PFSK-1 (cell line): Measurements from ENCODE around the gene TULP1.

Experiments used
- FOXP2 ChIP-seq: optimal IDR thresholded peaks from 2 replicates; pipeline ENCODE3; 2011; ENCODE audit warnings: borderline replicate concordance, control low read depth, inconsistent platforms; ENCODE audit not compliant: insufficient read depth; ENCODE audit errors: extremely low read length, extremely low read depth
- POLR2AphosphoS5 ChIP-seq: IDR thresholded peaks from 2 replicates; pipeline ENCODE4 v1.6.1; 2012; ENCODE audit warnings: low read depth, mild to moderate bottlenecking, control low read depth, low read length, moderate library complexity
- REST ChIP-seq, 2 experiments: IDR thresholded peaks; 2 replicates each; pipeline versions ENCODE4 v1.6.1 to v1.8.0; 2011 to 2012; ENCODE audit warnings: low read depth in 2 of 2, low read length in 2 of 2, control low read depth in 1 of 2, inconsistent platforms in 1 of 2, mild to moderate bottlenecking in 1 of 2, moderate library complexity in 1 of 2; ENCODE audit not compliant: insufficient read depth in 1 of 2
- SIN3A ChIP-seq: IDR thresholded peaks from 2 replicates; pipeline ENCODE4 v1.6.1; 2012; ENCODE audit warnings: mild to moderate bottlenecking, low read length, moderate library complexity, borderline replicate concordance; ENCODE audit not compliant: insufficient read depth
- TAF1 ChIP-seq: IDR thresholded peaks from 2 replicates; pipeline ENCODE4 v1.6.1; 2012; ENCODE audit warnings: low read length, control low read depth, borderline replicate concordance; ENCODE audit not compliant: insufficient read depth

Gene TULP1

DNA sequence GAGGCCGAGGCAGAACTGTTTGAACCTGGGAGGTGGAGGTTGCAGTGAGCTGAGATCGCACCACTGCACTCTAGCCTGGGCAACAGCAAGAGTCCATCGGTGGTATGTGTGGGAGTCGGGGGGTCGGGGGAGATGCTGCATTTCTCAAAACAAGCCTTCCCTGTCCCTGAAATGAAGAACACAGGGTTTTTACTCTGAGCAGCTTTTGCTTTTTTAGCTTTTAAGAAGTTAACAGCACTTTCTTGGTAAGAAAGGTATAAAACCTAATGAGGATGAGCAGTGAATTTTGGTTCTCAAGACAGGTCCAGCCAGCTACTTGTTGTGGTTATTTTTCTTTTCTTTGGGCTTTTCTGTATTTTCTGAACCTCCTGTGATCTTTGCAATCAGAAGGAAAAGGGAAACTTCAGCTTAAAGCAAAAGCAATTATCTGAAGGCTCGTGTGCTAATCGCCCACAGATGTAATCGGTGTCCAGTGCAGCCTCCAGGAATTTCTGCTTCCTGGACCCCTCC lies 40.8 kb downstream of the TULP1 start:
- no peak for TF ChIP-seq FOXP2
- no peak for TF ChIP-seq POLR2AphosphoS5
- TF ChIP-seq SIN3A = no peak
- no peak for TF ChIP-seq TAF1
- TF ChIP-seq REST (IDR thresholded peaks at IDR 0.05; ENCODE audit: insufficient read depth in 1 of 2, low read depth in 2 of 2, low read length in 2 of 2) = no peak

DNA sequence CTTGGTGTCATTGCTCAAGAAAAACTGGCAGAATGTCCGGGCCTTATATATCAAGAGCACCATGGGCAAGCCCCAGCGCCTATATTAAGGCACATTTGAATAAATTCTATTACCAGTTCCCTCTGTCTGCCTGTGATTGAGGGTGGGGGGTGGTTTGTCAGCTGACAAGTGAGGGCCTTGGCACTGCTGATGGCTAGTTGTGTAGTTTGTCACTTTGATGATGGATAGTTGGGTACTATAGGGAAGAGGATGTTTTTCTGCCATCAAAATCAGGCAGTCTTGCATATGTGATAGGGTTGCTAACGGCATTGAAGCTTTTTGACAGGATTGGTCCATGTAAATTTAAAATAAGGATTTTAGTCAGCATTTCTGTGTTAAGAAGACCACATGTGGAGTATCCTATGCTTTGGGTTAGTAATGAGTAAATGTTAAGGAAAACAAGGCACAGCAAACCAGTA lies 42.0 kb downstream of the TULP1 start:
- TF ChIP-seq REST (IDR thresholded peaks at IDR 0.05; ENCODE audit: insufficient read depth in 1 of 2, low read depth in 2 of 2, low read length in 2 of 2) (no peak), SIN3A (no peak), FOXP2 (no peak), TAF1 (no peak), POLR2AphosphoS5 (peak; percentile 32; the same call in 1 of the 2 replicates)

DNA sequence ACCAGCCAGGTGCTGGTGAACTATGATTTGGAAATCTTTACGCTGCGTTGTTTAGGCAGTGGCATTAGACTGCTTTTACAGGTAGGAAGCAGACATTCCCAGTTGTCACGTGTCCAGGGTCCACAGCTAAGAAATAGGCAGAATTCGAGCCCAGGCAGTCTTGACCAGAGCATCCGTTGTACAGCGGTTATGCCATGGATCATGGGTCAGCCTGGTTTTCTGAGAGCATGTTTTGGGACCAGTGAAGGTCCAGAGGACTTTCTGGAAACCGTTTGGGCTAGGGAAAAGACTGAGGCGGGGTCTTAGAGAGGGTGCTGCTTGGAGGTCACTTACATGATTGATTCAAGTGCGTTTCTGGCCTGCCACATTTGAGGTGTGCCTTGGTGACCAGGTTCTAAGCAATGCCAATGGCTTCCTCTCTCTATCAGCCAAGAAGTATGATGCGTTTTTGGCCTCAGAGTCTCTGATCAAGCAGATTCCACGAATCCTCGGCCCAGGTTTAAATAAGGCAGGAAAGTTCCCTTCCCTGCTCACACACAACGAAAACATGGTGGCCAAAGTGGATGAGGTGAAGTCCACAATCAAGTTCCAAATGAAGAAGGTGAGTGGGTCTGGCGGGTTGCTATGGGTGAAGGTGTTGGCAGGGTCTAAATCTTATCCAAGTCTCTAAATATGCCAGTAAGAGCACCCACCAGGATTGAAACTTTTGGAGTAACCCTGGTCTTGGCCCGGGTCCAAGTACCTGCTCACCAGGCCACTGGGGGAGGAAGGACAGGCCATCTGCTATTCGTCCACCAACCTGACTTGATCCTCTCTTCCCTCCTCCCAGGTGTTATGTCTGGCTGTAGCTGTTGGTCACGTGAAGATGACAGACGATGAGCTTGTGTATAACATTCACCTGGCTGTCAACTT lies 42.7 kb downstream of the TULP1 start:
- TF ChIP-seq FOXP2 = no peak
- 0 out of 2 replicates have a peak, but pooled peaks have one; percentile 17 for TF ChIP-seq TAF1
- no peak for TF ChIP-seq SIN3A

DNA sequence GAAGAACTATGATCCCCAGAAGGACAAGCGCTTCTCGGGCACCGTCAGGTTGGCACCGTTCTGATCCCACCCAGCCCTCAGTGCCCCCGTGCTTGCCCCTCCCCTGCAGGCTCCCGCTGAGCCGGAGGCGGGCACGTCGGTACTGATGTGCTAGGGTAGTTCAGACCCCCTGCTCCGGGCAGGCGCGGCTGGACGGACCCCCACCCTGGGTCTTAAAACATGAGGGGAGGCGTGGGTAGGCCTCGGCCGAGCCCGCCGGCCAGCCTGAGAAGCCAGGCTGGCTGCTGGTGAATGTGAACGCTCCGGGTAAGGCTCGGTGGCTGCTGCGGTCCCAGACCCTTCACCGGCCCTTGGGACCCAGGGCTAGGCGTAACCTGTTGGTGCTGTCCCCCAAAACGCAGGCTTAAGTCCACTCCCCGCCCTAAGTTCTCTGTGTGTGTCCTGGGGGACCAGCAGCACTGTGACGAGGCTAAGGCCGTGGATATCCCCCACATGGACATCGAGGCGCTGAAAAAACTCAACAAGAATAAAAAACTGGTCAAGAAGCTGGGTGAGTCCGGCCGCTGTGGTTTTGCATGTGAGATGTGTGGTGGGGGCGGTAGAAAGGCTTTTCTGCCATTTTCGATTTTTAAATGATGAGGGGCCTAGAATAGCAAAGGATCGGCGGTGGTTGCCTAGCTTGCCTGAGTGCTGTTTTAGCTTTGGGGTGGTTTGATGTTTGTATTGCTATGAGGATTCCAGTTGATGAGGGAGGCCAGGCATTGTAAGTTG lies 43.5 kb downstream of the TULP1 start:
- 0 out of 2 replicates have a peak, but pooled peaks have one; percentile 35 for TF ChIP-seq SIN3A
- no peak for TF ChIP-seq TAF1
- TF ChIP-seq POLR2AphosphoS5 = no peak

DNA sequence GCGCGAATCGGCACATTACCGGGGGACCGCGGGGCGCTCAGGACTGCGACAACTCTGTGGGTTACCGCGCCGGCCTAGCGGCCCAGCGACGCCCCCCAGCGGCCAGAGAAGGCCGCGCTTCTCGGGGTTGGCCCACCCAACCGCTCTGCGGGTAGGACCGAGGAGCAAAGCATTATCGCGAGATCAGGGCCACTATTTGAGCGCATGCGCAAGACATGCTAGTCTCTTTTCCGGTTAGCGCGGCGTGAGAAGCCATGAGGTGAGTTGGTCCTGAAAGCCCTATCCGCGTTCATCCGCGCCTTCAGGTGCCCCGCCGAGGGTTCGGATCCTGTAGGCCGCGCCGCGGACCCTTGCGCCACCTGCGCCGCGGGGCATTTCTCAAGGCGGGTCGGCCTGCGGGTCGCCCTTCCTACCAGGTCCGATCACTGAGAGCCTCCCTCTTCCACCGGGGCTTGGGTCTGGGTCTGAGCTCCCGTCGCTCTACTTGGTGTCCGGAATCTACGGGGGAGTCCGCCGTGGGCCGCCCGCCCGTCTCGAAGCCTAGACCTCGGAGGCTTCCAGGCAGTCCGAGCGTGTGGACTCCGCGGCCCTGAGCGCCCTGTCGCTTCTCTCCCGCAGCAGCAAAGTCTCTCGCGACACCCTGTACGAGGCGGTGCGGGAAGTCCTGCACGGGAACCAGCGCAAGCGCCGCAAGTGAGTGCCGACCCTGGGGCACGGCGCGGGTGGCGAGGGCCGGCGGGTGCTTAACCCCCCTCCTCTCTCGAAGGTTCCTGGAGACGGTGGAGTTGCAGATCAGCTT lies 44.3 kb downstream of the TULP1 start, which contains the start of gene RPL10A:
Gene RPL10A (plus strand): TSS at position 221 of the 799 bp plus-strand sequence. CDS start 34 bp downstream, at position 255.
- TF ChIP-seq FOXP2 = no peak
- TF ChIP-seq SIN3A = peak; percentile 97
- peak; percentile 100 for TF ChIP-seq POLR2AphosphoS5
- TF ChIP-seq TAF1 = peak; percentile 100
- peak; percentile 68 to 72 for TF ChIP-seq REST (IDR thresholded peaks at IDR 0.05; ENCODE audit: insufficient read depth in 1 of 2, low read depth in 2 of 2, low read length in 2 of 2)
